BJ (cell line): Measurements from ENCODE around the gene PPM1F. TPM values are rescaled to one million over a fixed set of nuclear protein-coding genes. Genes with fewer than 3 reads are reported as not detected.

Experiments used
- CTCF ChIA-PET: fragments of 350-600 bp; formaldehyde crosslinking; extraction: SDS; loops from one replicate; lab custom pipeline; 2021; ENCODE audit warnings: antibody characterized with exemption, inconsistent platforms; lab: Yijun Ruan, JAX
- POLR2A ChIA-PET: fragments of 300-600 bp; sonication (Branson Sonifier 250); formaldehyde crosslinking; extraction: SDS; loops from one replicate; lab custom pipeline; 2021; ENCODE audit warnings: antibody characterized with exemption; lab: Charles Lee
- DNase-seq: peaks from one replicate; pipeline ENCODE4 v3.0.0-alpha.2; 2011; ENCODE audit warnings: low read depth
- H3K27me3 ChIP-seq: 2 replicates; pipeline ENCODE4 v1.6.0; 2011; ENCODE audit warnings: low read length; ENCODE audit not compliant: control insufficient read depth, insufficient read depth
- H3K36me3 ChIP-seq: 2 replicates; pipeline ENCODE4 v1.5.1; 2011; ENCODE audit warnings: low read length; ENCODE audit not compliant: control insufficient read depth, insufficient read depth
- H3K4me3 ChIP-seq: 2 replicates; pipeline ENCODE4 v1.5.1; 2011; ENCODE audit warnings: low read depth, mild to moderate bottlenecking, control low read depth, low read length
- CTCF ChIP-seq: IDR thresholded peaks from 2 replicates; pipeline ENCODE4 v1.5.1; 2011; ENCODE audit warnings: low read depth, mild to moderate bottlenecking, control low read depth, inconsistent platforms, low read length, moderate library complexity; ENCODE audit not compliant: insufficient read depth
- polyA plus RNA-seq: library from polyadenylated mRNA; depleted of rRNA; stranded (reverse); fragments of >200 nt; gene quantifications from 2 replicates; pipeline ENCODE4 v1.2.3, GENCODE V29; 2011

The PPM1F gene
- polyA plus RNA-seq, 1 experiment: 25.3 TPM

DNA sequence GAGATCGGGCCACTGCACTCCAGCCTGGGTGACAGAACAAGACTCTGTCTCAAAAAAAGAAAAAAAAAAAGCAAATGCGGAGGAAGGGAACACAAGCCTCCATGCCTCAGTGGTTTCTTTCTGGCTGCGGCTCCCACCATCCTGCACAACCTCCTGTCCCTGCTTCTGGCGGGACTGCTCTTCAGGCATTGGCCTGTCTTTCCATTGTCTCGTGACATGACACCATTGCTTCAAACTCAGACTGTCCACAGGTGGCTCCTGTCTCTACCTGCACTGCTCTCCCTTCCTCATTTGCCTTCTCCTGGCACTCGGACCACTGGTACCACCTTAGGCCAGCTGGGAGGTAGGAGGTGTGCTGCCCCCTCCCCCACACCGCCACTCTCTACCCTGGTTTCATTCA is 10.6 kb upstream of the PPM1F start:
- H3K27me3 ChIP-seq: no peaks in the 10 kb centered on the region
- no peak overlapping the region for H3K4me3 ChIP-seq
- H3K36me3 ChIP-seq: peaks cover 55% of the 10 kb centered on the region
- CTCF ChIA-PET: interaction anchor here (1.2 to 1.5 kb wide), 2 partner anchors 9 to 19 kb away, joined by 3 read pairs; partner anchors contain the start of gene TOP3B
- TF ChIP-seq CTCF: no peak
- POLR2A ChIA-PET: interaction anchor here (0.6 kb wide), 1 partner anchor 146 kb away, joined by 5 read pairs; no protein-coding TSS in a partner anchor
- no peak for DNase-seq

- no peak overlapping the region for H3K4me3 ChIP-seq
- peaks cover 53% of the 10 kb centered on the region for H3K36me3 ChIP-seq
- CTCF ChIA-PET: interaction anchor here (1.2 to 2.3 kb wide), 3 partner anchors 10 to 20 kb away, joined by 3 to 15 read pairs (median 9); partner anchors contain the start of genes PPM1F and TOP3B
- TF ChIP-seq CTCF: no peak
- no peaks in the 10 kb centered on the region for H3K27me3 ChIP-seq
- POLR2A ChIA-PET: no interaction called here
- DNase-seq: no peak
These were observed 10.0 kb upstream of the PPM1F start for GRCh38 chr22:21962655-21962949.

GRCh38 chr22:21961886-21962654 is 9.4 kb upstream of the PPM1F start:
- no peak for DNase-seq
- H3K27me3 ChIP-seq: no peaks in the 10 kb centered on the region
- ChIA-PET CTCF (interaction anchor here (0.8 to 2.3 kb wide), 4 partner anchors 10 to 20 kb away, joined by 3 to 15 read pairs (median 6); partner anchors contain the start of genes PPM1F and TOP3B), POLR2A (interaction anchor here (0.6 kb wide), 1 partner anchor 26 kb away, joined by 6 read pairs; no protein-coding TSS in a partner anchor)
- TF ChIP-seq CTCF: no peak
- no peak overlapping the region for H3K4me3 ChIP-seq
- peaks cover 48% of the 10 kb centered on the region for H3K36me3 ChIP-seq

- H3K27me3 ChIP-seq: no peaks in the 10 kb centered on the region
- H3K36me3 ChIP-seq: peaks cover 41% of the 10 kb centered on the region
- no peak overlapping the region for H3K4me3 ChIP-seq
- ChIA-PET CTCF (interaction anchor here (0.8 to 3.4 kb wide), 4 partner anchors 9 to 14 kb away, joined by 3 to 18 read pairs (median 12); partner anchors contain the start of gene PPM1F), POLR2A (no interaction called here)
- no peak for TF ChIP-seq CTCF
- no peak for DNase-seq
These were observed 8.6 kb upstream of the PPM1F start for GRCh38 chr22:21961127-21961867.
